ENCODE measurements around the gene PAOX.

GRCh38 chr10:133338080-133339071 lies 40.7 kb upstream of the PAOX start:
- TF ChIP-seq, protein P1, sequence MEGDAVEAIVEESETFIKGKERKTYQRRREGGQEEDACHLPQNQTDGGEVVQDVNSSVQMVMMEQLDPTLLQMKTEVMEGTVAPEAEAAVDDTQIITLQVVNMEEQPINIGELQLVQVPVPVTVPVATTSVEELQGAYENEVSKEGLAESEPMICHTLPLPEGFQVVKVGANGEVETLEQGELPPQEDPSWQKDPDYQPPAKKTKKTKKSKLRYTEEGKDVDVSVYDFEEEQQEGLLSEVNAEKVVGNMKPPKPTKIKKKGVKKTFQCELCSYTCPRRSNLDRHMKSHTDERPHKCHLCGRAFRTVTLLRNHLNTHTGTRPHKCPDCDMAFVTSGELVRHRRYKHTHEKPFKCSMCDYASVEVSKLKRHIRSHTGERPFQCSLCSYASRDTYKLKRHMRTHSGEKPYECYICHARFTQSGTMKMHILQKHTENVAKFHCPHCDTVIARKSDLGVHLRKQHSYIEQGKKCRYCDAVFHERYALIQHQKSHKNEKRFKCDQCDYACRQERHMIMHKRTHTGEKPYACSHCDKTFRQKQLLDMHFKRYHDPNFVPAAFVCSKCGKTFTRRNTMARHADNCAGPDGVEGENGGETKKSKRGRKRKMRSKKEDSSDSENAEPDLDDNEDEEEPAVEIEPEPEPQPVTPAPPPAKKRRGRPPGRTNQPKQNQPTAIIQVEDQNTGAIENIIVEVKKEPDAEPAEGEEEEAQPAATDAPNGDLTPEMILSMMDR (IDR thresholded peaks at IDR 0.05; ENCODE audit: low read length) = no peak
- no peak for TF ChIP-seq EZH2 (IDR thresholded peaks at IDR 0.05; ENCODE audit: borderline replicate concordance, low read length)
